SK-N-SH (cell line): Measurements from ENCODE around the gene ATXN10. TPM values are rescaled to one million over a fixed set of nuclear protein-coding genes. Genes with fewer than 3 reads are reported as not detected.
A peak's percentile ranks its signal among the peaks of the same experiment; 100 is the strongest.

Source experiments
- CTCF ChIA-PET: fragments of 300-600, 350-600 bp; formaldehyde crosslinking; extraction: SDS; loops from one replicate; lab custom pipeline; 2021; lab: Yijun Ruan, JAX
- POLR2A ChIA-PET: fragments of 350-600 bp; sonication (Branson Sonifier 250); formaldehyde crosslinking; extraction: SDS; loops from one replicate; lab custom pipeline; 2020; ENCODE audit warnings: antibody characterized with exemption, inconsistent platforms; lab: Yijun Ruan, JAX
- DNase-seq: peaks from one replicate; pipeline ENCODE4 v3.0.0; 2012
- H2AFZ ChIP-seq: fragments of 200-600 bp; sonication (generic); 2 replicates; pipeline ENCODE4 v1.8.1; 2016; ENCODE audit warnings: antibody characterized with exemption, mild to moderate bottlenecking, low read depth
- H3F3A ChIP-seq: fragments of 200-600 bp; sonication (generic); replicated peaks from 2 replicates; pipeline ENCODE3; 2016; ENCODE audit warnings: antibody characterized with exemption, mild to moderate bottlenecking; ENCODE audit not compliant: insufficient read depth
- H3K27ac ChIP-seq, 2 experiments: fragments of 200-500 bp in 1 of 2; fragments of 200-600 bp in 1 of 2; sonication (Bioruptor generic) in 1 of 2; sonication (generic), shearing (Covaris generic) in 1 of 2; 2 replicates each; pipeline versions ENCODE4 v1.5.1 to v1.6.1; 2014 to 2016; ENCODE audit warnings: low read depth in 2 of 2, inconsistent platforms in 1 of 2, low read length in 1 of 2, mild to moderate bottlenecking in 1 of 2, mixed read lengths in 1 of 2
- H3K27me3 ChIP-seq: fragments of 200-600 bp; sonication (generic), shearing (Covaris generic); 2 replicates; pipeline ENCODE4 v1.6.1; 2016; ENCODE audit warnings: mixed run types; ENCODE audit not compliant: insufficient read depth
- H3K36me3 ChIP-seq, 2 experiments: fragments of 200-500 bp in 1 of 2; fragments of 200-600 bp in 1 of 2; sonication (Bioruptor generic) in 1 of 2; sonication (generic) in 1 of 2; replicated peaks in 1 of 2; 2 replicates each; pipeline versions ENCODE3 to v1.5.1; 2014 to 2016; ENCODE audit warnings: low read length in 1 of 2, mild to moderate bottlenecking in 1 of 2; ENCODE audit not compliant: insufficient read depth in 2 of 2, control insufficient read depth in 1 of 2
- H3K4me1 ChIP-seq, 2 experiments: fragments of 200-500 bp in 1 of 2; fragments of 200-600 bp in 1 of 2; sonication (Bioruptor generic) in 1 of 2; sonication (generic), shearing (Covaris generic) in 1 of 2; 2 replicates each; pipeline versions ENCODE4 v1.5.1 to v1.6.1; 2014 to 2016; ENCODE audit warnings: low read depth in 1 of 2, low read length in 1 of 2, mixed run types in 1 of 2; ENCODE audit not compliant: insufficient read depth in 2 of 2, control insufficient read depth in 1 of 2
- H3K4me2 ChIP-seq: fragments of 200-600 bp; sonication (generic), shearing (Covaris generic); 2 replicates; pipeline ENCODE4 v1.6.1; 2017; ENCODE audit warnings: mixed run types
- H3K4me3 ChIP-seq, 2 experiments: fragments of 200-500 bp in 1 of 2; fragments of 200-600 bp in 1 of 2; sonication (Bioruptor generic) in 1 of 2; sonication (generic), shearing (Covaris generic) in 1 of 2; 2 replicates each; pipeline versions ENCODE4 v1.5.1 to v1.8.1; 2014 to 2016; ENCODE audit warnings: low read depth in 2 of 2, inconsistent platforms in 1 of 2, low read length in 1 of 2, mild to moderate bottlenecking in 1 of 2, mixed read lengths in 1 of 2, moderate library complexity in 1 of 2
- H3K79me2 ChIP-seq: fragments of 200-600 bp; sonication (generic); 2 replicates; pipeline ENCODE4 v1.8.1; 2017; ENCODE audit warnings: mild to moderate bottlenecking; ENCODE audit not compliant: insufficient read depth
- H3K9ac ChIP-seq: fragments of 200-600 bp; sonication (generic); 2 replicates; pipeline ENCODE4 v1.6.1; 2017; ENCODE audit warnings: mixed run types
- H3K9me2 ChIP-seq: fragments of 200-600 bp; sonication (generic); 2 replicates; pipeline ENCODE4 v1.6.1; 2017; ENCODE audit warnings: mixed run types
- H3K9me3 ChIP-seq: fragments of 200-600 bp; sonication (generic); 2 replicates; pipeline ENCODE4 v1.6.1; 2017; ENCODE audit warnings: mixed run types, mild to moderate bottlenecking, moderate library complexity
- H4K20me1 ChIP-seq: fragments of 200-600 bp; sonication (generic); 2 replicates; pipeline ENCODE4 v1.6.1; 2017; ENCODE audit warnings: mild to moderate bottlenecking, mixed run types; ENCODE audit not compliant: insufficient read depth
- CTCF ChIP-seq: fragments of 200-600 bp; sonication (generic); IDR thresholded peaks from 2 replicates; pipeline ENCODE4 v1.6.1; 2017; ENCODE audit warnings: antibody characterized with exemption, mild to moderate bottlenecking, moderate library complexity
- ELF1 ChIP-seq: IDR thresholded peaks from 2 replicates; pipeline ENCODE4 v1.4.0; 2012
- FOSL2 ChIP-seq: IDR thresholded peaks from 2 replicates; pipeline ENCODE4 v1.4.0; 2012; ENCODE audit warnings: low read depth, mild to moderate bottlenecking, moderate library complexity, borderline replicate concordance
- FOXM1 ChIP-seq: IDR thresholded peaks from 2 replicates; pipeline ENCODE4 v1.4.0; 2012; ENCODE audit warnings: low read depth, mild to moderate bottlenecking
- GATA2 ChIP-seq: sonication (generic); formaldehyde crosslinking; IDR thresholded peaks from 2 replicates; pipeline ENCODE4 v1.5.0; 2020; ENCODE audit warnings: mild to moderate bottlenecking, missing genetic modification reagents
- NFIC ChIP-seq: IDR thresholded peaks from 2 replicates; pipeline ENCODE4 v1.4.0; 2012; ENCODE audit warnings: borderline replicate concordance
- NRF1 ChIP-seq: IDR thresholded peaks from 2 replicates; pipeline ENCODE4 v1.6.1; 2012; ENCODE audit warnings: low read depth, mild to moderate bottlenecking, low read length
- PBX3 ChIP-seq: IDR thresholded peaks from 2 replicates; pipeline ENCODE4; 2012
- POLR2AphosphoS5 ChIP-seq: IDR thresholded peaks from 2 replicates; pipeline ENCODE4 v1.6.1; 2012; ENCODE audit warnings: low read depth, low read length
- RAD21 ChIP-seq: IDR thresholded peaks from 2 replicates; pipeline ENCODE4 v1.6.1; 2012; ENCODE audit warnings: mild to moderate bottlenecking, low read length
- RCOR1 ChIP-seq: fragments of 150-350 bp; IDR thresholded peaks from 2 replicates; pipeline ENCODE4 v1.6.1; 2017; ENCODE audit warnings: antibody characterized with exemption, low read length
- RXRA ChIP-seq: IDR thresholded peaks from 2 replicates; pipeline ENCODE4 v1.4.0; 2012; ENCODE audit warnings: low read depth, mild to moderate bottlenecking, borderline replicate concordance
- SIN3A ChIP-seq: IDR thresholded peaks from 2 replicates; pipeline ENCODE4 v1.6.1; 2012; ENCODE audit warnings: low read depth, mild to moderate bottlenecking, low read length, moderate library complexity, borderline replicate concordance
- SMC3 ChIP-seq: IDR thresholded peaks from 2 replicates; pipeline ENCODE4 v1.6.1; 2012; ENCODE audit warnings: low read depth, low read length, improper control_type of control experiment
- TEAD4 ChIP-seq: IDR thresholded peaks from 2 replicates; pipeline ENCODE4 v1.4.0; 2012; ENCODE audit warnings: mild to moderate bottlenecking, borderline replicate concordance; ENCODE audit not compliant: insufficient read depth
- USF1 ChIP-seq: IDR thresholded peaks from 2 replicates; pipeline ENCODE4 v1.4.0; 2012; ENCODE audit warnings: low read depth, borderline replicate concordance
- ZBTB33 ChIP-seq: IDR thresholded peaks from 2 replicates; pipeline ENCODE4 v1.4.0; 2012; ENCODE audit warnings: low read depth, borderline replicate concordance
- WGBS: methylation state at CpG from one replicate; pipeline ENCODE4 v1.1.6; 2017; ENCODE audit warnings: low lambda C conversion rate; 5-methylcytosine and 5-hydroxymethylcytosine counted together
- polyA plus RNA-seq, 3 experiments: library from polyadenylated mRNA; depleted of rRNA; stranded (reverse); fragments of >200 nt; gene quantifications; 2 replicates each; pipeline ENCODE4 v1.2.3, GENCODE V29; 2012
- TF ChIP-seq, protein P1 (sequence below): IDR thresholded peaks from 2 replicates; pipeline ENCODE4 v1.4.0; 2012; ENCODE audit warnings: low read depth
- TF ChIP-seq, protein P2 (sequence below): fragments of 150-350 bp; IDR thresholded peaks from 2 replicates; pipeline ENCODE4 v1.6.1; 2017; ENCODE audit warnings: antibody characterized with exemption, low read length, low read depth, borderline replicate concordance

ATXN10 gene
- polyA plus RNA-seq, 1 of the 3 experiments (the other 2 are of a cell fraction) = 202 TPM

GRCh38 chr22:45785458-45785857 is 113.8 kb downstream of the ATXN10 start:
- Histone ChIP-seq H3F3A (no peaks in the 10 kb centered on the region), H3K4me2 (no peak overlapping the region), H3K4me1 (peaks cover 8 to 14% of the 10 kb centered on the region in 2 experiments; a peak in 3 of 4 replicates), H3K79me2 (peaks cover 63% of the 10 kb centered on the region), H3K9ac (no peak overlapping the region), H3K9me2 (no peaks in the 10 kb centered on the region), H3K4me3 (no peak overlapping the region), H3K27me3 (no peaks in the 10 kb centered on the region), H3K27ac (peak overlapping the region in 1 of 2 experiments; percentile 17; a peak in 1 of 4 replicates), H3K9me3 (no peaks in the 10 kb centered on the region), H2AFZ (no peak overlapping the region), H3K36me3 (peaks cover 0 to 10% of the 10 kb centered on the region in 2 experiments), H4K20me1 (peaks cover 35% of the 10 kb centered on the region)
- CTCF ChIA-PET = interaction anchor here (1.0 kb wide), 1 partner anchor 35 kb away, joined by 4 read pairs; no protein-coding TSS in a partner anchor
- no peak for DNase-seq
- 82% methylated on average over 8 of the region's 8 CpGs for WGBS
- no peak for TF ChIP-seq GATA2 (CRISPR knock-in tag)
- TF ChIP-seq SIN3A = no peak
- TF ChIP-seq, protein P1, sequence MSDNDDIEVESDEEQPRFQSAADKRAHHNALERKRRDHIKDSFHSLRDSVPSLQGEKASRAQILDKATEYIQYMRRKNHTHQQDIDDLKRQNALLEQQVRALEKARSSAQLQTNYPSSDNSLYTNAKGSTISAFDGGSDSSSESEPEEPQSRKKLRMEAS = no peak
- TF ChIP-seq PBX3 = no peak
- TF ChIP-seq SMC3 = no peak
- TF ChIP-seq FOXM1 = no peak
- TF ChIP-seq RXRA = no peak
- TF ChIP-seq FOSL2 = no peak
- TF ChIP-seq USF1 = no peak
- TF ChIP-seq NFIC = no peak
- TF ChIP-seq ZBTB33 = no peak
- TF ChIP-seq RAD21 = no peak
- no peak for TF ChIP-seq CTCF
- no peak for TF ChIP-seq ELF1
- TF ChIP-seq RCOR1 = no peak
- no peak for TF ChIP-seq TEAD4
- no peak for TF ChIP-seq POLR2AphosphoS5
- no peak for TF ChIP-seq NRF1
- TF ChIP-seq, protein P2, sequence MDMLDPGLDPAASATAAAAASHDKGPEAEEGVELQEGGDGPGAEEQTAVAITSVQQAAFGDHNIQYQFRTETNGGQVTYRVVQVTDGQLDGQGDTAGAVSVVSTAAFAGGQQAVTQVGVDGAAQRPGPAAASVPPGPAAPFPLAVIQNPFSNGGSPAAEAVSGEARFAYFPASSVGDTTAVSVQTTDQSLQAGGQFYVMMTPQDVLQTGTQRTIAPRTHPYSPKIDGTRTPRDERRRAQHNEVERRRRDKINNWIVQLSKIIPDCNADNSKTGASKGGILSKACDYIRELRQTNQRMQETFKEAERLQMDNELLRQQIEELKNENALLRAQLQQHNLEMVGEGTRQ = no peak
- POLR2A ChIA-PET = no interaction called here
